HEK293 (cell line): ENCODE results near the gene TUBGCP3.

ENCODE experiments used
- CTCF ChIA-PET: fragments of 350-600 bp; formaldehyde crosslinking; extraction: SDS; loops from one replicate; lab custom pipeline; 2021; ENCODE audit warnings: antibody characterized with exemption; lab: Yijun Ruan, JAX
- POLR2A ChIA-PET: fragments of 300-600 bp; formaldehyde crosslinking; extraction: SDS; loops from one replicate; lab custom pipeline; 2020; ENCODE audit warnings: antibody characterized with exemption, inconsistent platforms; lab: Yijun Ruan, JAX
- H3K27ac ChIP-seq: fragments of 200-500 bp; sonication (Bioruptor generic); 2 replicates; pipeline ENCODE4 v1.5.1; 2014; ENCODE audit warnings: low read depth, low read length, control low read depth, inconsistent platforms; ENCODE audit errors: extremely low read depth
- H3K36me3 ChIP-seq, 2 experiments: fragments of 200-500 bp in 1 of 2; sonication (Bioruptor generic) in 1 of 2; 1 replicate in 1 of 2; 2 replicates in 1 of 2; pipeline ENCODE4 v1.5.1; 2014 to 2017; ENCODE audit warnings: inconsistent platforms in 2 of 2, low read length in 2 of 2; ENCODE audit not compliant: control insufficient read depth in 2 of 2, insufficient read depth in 1 of 2
- H3K4me1 ChIP-seq: fragments of 200-500 bp; sonication (Bioruptor generic); 2 replicates; pipeline ENCODE4 v1.5.1; 2014; ENCODE audit warnings: mild to moderate bottlenecking, low read length, inconsistent platforms; ENCODE audit not compliant: control insufficient read depth, insufficient read depth
- H3K4me3 ChIP-seq: 2 replicates; pipeline ENCODE4 v1.5.1; 2011; ENCODE audit warnings: low read depth, mild to moderate bottlenecking, control low read depth, low read length, moderate library complexity
- H3K9me3 ChIP-seq: fragments of 200-500 bp; sonication (Bioruptor generic); 2 replicates; pipeline ENCODE4 v1.5.1; 2014; ENCODE audit warnings: low read depth, low read length, inconsistent platforms; ENCODE audit not compliant: control insufficient read depth, insufficient read depth
- HOXD13 ChIP-seq: sonication (generic); formaldehyde crosslinking; IDR thresholded peaks from 2 replicates; pipeline ENCODE4 v1.8.0; 2022; ENCODE audit warnings: missing genetic modification reagents, borderline replicate concordance
- RBAK ChIP-seq: fragments of 450-650 bp; formaldehyde crosslinking; IDR thresholded peaks from 2 replicates; pipeline ENCODE4 v1.5.1; 2016; ENCODE audit warnings: missing biosample characterization, missing genetic modification characterization
- SETDB1 ChIP-seq: IDR thresholded peaks from one replicate; pipeline ENCODE4 v1.6.1; 2017; ENCODE audit warnings: mild to moderate bottlenecking, low read length, moderate library complexity, mixed read lengths; ENCODE audit not compliant: insufficient read length
- ZEB2 ChIP-seq: fragments of 450-650 bp; formaldehyde crosslinking; IDR thresholded peaks from 2 replicates; pipeline ENCODE4 v1.5.1; 2016; ENCODE audit warnings: missing biosample characterization, missing genetic modification characterization
- ZFP37 ChIP-seq: fragments of 450-650 bp; formaldehyde crosslinking; IDR thresholded peaks from 2 replicates; pipeline ENCODE4 v1.5.1; 2016; ENCODE audit warnings: missing biosample characterization, missing genetic modification characterization
- ZIC2 ChIP-seq: fragments of 450-650 bp; formaldehyde crosslinking; IDR thresholded peaks from 2 replicates; pipeline ENCODE4 v1.5.1; 2016; ENCODE audit warnings: missing biosample characterization, missing genetic modification characterization
- ZNF10 ChIP-seq: fragments of 450-650 bp; formaldehyde crosslinking; IDR thresholded peaks from 2 replicates; pipeline ENCODE4 v1.5.1; 2017; ENCODE audit warnings: missing biosample characterization, missing genetic modification characterization
- ZNF239 ChIP-seq: fragments of 450-650 bp; formaldehyde crosslinking; IDR thresholded peaks from 2 replicates; pipeline ENCODE4 v1.5.1; 2016; ENCODE audit warnings: missing biosample characterization, missing genetic modification characterization
- ZNF302 ChIP-seq: fragments of 450-650 bp; formaldehyde crosslinking; IDR thresholded peaks from 2 replicates; pipeline ENCODE4 v1.5.1; 2016; ENCODE audit warnings: missing biosample characterization, missing genetic modification characterization, low read depth
- ZNF600 ChIP-seq: fragments of 450-650 bp; formaldehyde crosslinking; IDR thresholded peaks from 2 replicates; pipeline ENCODE4 v1.5.1; 2016; ENCODE audit warnings: missing biosample characterization, missing genetic modification characterization
- ZNF664 ChIP-seq: fragments of 450-650 bp; formaldehyde crosslinking; IDR thresholded peaks from 2 replicates; pipeline ENCODE4 v1.5.1; 2016; ENCODE audit warnings: missing biosample characterization, missing genetic modification characterization
- ZNF677 ChIP-seq: fragments of 450-650 bp; IDR thresholded peaks from 2 replicates; pipeline ENCODE4 v1.5.0; 2018; ENCODE audit warnings: missing biosample characterization, mild to moderate bottlenecking, missing genetic modification characterization, moderate library complexity
- TF ChIP-seq, protein P1 (sequence below): fragments of 450-650 bp; formaldehyde crosslinking; IDR thresholded peaks from 2 replicates; pipeline ENCODE4 v1.5.1; 2016; ENCODE audit warnings: missing biosample characterization, missing genetic modification characterization, low read depth
- TF ChIP-seq, protein P2 (sequence below): fragments of 450-650 bp; formaldehyde crosslinking; IDR thresholded peaks from 2 replicates; pipeline ENCODE4 v1.5.1; 2016; ENCODE audit warnings: missing biosample characterization, missing genetic modification characterization
- TF ChIP-seq, protein P3 (sequence below): fragments of 450-650 bp; formaldehyde crosslinking; IDR thresholded peaks from 2 replicates; pipeline ENCODE4 v1.5.0; 2017; ENCODE audit warnings: missing biosample characterization, missing genetic modification characterization, borderline replicate concordance

Gene TUBGCP3

DNA sequence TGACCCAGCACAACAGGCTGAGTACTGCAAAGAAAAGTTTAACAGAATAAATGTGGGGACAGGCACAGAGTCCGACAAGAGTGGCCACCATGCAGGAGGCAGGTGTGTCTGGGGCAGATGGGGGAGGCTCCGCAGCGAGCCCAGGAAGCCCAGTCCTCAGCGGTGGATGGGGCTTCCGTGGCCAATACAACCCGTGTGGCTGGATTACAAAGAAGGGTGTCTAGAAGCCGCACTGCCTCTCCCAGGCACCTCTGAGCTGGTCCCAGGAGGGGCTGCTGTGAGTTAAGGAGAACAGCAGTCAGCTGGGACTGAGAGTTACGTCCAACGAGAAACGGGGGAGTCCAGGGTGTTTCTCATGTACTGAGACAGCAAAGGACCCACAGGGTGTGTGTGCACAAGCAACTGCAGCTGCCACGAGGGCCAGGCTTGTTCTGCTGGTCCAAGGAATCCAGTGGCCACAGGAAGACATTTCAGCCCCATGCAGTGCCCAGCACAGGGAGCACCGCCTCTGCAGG is 141.5 kb downstream of the TUBGCP3 start:
- H3K27ac ChIP-seq: no peak overlapping the region
- H3K9me3 ChIP-seq: no peaks in the 10 kb centered on the region
- no peaks in the 10 kb centered on the region for H3K36me3 ChIP-seq
- no peaks in the 10 kb centered on the region for H3K4me1 ChIP-seq
- no peak for TF ChIP-seq ZNF600 (tag by site-specific recombination)
- peak; percentile 83; the same call in 1 of the 2 replicates for TF ChIP-seq ZNF677 (tag by site-specific recombination)
- POLR2A ChIA-PET: no interaction called here
- CTCF ChIA-PET: interaction anchor here (0.9 to 1.4 kb wide), 2 partner anchors 968 to 972 kb away, joined by 3 to 4 read pairs; no protein-coding TSS in a partner anchor
- no peak overlapping the region for H3K4me3 ChIP-seq

DNA sequence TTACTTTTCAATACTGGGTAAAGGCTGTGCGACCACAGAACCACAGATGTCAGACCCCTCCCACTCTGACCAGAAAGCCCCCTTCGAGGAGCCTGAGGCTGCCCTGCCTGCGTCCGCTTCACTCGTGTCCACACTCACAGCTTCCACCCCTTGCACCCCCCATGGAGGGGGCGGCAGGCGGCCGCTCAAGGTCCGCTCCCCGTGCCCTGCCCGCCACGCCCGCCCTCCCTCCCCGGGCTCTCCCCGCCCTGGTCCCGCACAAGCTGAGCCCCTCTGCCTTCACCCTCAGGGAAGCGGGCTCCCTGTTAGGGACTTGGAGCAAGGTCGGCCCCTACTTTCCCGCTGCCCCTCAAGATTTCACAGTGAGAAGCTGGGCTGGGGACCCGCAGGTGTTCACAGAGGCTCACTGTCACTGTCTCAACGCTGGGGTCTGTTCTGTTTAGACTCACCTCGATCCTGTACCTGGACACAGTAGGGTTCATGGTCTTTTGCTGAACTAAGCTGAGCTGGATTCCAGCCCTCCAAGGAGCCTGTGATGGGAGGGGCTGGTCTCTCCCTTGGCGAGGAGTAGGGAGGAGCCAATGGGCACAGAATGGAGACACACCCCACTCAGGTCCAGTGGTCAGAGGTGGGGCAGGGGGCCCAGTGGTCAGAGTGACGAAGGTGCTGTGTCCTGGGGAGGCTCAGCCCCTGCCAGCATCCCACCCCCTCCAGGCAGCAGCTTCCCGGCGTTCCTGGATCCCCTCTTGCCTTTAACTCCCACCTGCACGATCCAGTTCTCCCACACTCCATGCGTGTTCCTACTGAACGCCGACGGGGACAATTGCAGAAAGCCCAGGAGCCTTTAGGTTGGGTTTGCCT is 142.3 kb downstream of the TUBGCP3 start:
- TF ChIP-seq SETDB1 (no peak), ZIC2 (no peak), HOXD13 (no peak), ZNF10 (tag by site-specific recombination) (no peak), ZNF302 (no peak), RBAK (tag by site-specific recombination) (no peak), ZFP37 (tag by site-specific recombination) (no peak), ZEB2 (no peak), ZNF239 (tag by site-specific recombination) (no peak), ZNF664 (no peak)
- TF ChIP-seq, protein P1, sequence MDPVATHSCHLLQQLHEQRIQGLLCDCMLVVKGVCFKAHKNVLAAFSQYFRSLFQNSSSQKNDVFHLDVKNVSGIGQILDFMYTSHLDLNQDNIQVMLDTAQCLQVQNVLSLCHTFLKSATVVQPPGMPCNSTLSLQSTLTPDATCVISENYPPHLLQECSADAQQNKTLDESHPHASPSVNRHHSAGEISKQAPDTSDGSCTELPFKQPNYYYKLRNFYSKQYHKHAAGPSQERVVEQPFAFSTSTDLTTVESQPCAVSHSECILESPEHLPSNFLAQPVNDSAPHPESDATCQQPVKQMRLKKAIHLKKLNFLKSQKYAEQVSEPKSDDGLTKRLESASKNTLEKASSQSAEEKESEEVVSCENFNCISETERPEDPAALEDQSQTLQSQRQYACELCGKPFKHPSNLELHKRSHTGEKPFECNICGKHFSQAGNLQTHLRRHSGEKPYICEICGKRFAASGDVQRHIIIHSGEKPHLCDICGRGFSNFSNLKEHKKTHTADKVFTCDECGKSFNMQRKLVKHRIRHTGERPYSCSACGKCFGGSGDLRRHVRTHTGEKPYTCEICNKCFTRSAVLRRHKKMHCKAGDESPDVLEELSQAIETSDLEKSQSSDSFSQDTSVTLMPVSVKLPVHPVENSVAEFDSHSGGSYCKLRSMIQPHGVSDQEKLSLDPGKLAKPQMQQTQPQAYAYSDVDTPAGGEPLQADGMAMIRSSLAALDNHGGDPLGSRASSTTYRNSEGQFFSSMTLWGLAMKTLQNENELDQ (tag by site-specific recombination): no peak
- TF ChIP-seq, protein P2, sequence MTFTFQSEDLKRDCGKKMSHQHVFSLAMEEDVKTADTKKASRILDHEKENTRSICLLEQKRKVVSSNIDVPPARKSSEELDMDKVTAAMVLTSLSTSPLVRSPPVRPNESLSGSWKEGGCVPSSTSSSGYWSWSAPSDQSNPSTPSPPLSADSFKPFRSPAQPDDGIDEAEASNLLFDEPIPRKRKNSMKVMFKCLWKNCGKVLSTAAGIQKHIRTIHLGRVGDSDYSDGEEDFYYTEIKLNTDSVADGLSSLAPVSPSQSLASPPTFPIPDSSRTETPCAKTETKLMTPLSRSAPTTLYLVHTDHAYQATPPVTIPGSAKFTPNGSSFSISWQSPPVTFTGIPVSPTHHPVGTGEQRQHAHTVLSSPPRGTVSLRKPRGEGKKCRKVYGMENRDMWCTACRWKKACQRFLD (tag by site-specific recombination): no peak
- TF ChIP-seq, protein P3, sequence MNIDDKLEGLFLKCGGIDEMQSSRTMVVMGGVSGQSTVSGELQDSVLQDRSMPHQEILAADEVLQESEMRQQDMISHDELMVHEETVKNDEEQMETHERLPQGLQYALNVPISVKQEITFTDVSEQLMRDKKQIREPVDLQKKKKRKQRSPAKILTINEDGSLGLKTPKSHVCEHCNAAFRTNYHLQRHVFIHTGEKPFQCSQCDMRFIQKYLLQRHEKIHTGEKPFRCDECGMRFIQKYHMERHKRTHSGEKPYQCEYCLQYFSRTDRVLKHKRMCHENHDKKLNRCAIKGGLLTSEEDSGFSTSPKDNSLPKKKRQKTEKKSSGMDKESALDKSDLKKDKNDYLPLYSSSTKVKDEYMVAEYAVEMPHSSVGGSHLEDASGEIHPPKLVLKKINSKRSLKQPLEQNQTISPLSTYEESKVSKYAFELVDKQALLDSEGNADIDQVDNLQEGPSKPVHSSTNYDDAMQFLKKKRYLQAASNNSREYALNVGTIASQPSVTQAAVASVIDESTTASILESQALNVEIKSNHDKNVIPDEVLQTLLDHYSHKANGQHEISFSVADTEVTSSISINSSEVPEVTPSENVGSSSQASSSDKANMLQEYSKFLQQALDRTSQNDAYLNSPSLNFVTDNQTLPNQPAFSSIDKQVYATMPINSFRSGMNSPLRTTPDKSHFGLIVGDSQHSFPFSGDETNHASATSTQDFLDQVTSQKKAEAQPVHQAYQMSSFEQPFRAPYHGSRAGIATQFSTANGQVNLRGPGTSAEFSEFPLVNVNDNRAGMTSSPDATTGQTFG (tag by site-specific recombination): no peak
- CTCF ChIA-PET: interaction anchor here (0.6 to 3.3 kb wide), 5 partner anchors 343 to 979 kb away, joined by 3 to 23 read pairs (median 3); no protein-coding TSS in a partner anchor

More for the DNA sequence above, 142.3 kb downstream of the TUBGCP3 start:
- Histone ChIP-seq H3K4me3 (no peak overlapping the region), H3K9me3 (no peaks in the 10 kb centered on the region), H3K27ac (no peak overlapping the region), H3K36me3 (no peaks in the 10 kb centered on the region), H3K4me1 (no peaks in the 10 kb centered on the region)
- POLR2A ChIA-PET: interaction anchor here (0.7 kb wide), 1 partner anchor 44 kb away, joined by 4 read pairs; no protein-coding TSS in a partner anchor
